Hepatocyte (in vitro differentiated cells): ENCODE data around the gene TPCN2.

ENCODE experiments used
- EZH2 ChIP-seq: fragments of 200-600 bp; sonication (generic); IDR thresholded peaks from 2 replicates; pipeline ENCODE4 v1.6.1; 2016; ENCODE audit warnings: antibody characterized with exemption, mild to moderate bottlenecking, borderline replicate concordance
- EZH2phosphoT487 ChIP-seq: fragments of 200-600 bp; sonication (generic); IDR thresholded peaks from one replicate; pipeline ENCODE4 v1.6.1; 2018; ENCODE audit warnings: antibody characterized with exemption, mild to moderate bottlenecking, low read depth, moderate library complexity; ENCODE audit not compliant: unreplicated experiment, severe bottlenecking
- TF ChIP-seq, protein P1 (sequence below): fragments of 200-600 bp; sonication (generic); IDR thresholded peaks from 2 replicates; pipeline ENCODE4 v1.5.1; 2016; ENCODE audit warnings: antibody characterized with exemption, mild to moderate bottlenecking; ENCODE audit not compliant: poor library complexity

DNA sequence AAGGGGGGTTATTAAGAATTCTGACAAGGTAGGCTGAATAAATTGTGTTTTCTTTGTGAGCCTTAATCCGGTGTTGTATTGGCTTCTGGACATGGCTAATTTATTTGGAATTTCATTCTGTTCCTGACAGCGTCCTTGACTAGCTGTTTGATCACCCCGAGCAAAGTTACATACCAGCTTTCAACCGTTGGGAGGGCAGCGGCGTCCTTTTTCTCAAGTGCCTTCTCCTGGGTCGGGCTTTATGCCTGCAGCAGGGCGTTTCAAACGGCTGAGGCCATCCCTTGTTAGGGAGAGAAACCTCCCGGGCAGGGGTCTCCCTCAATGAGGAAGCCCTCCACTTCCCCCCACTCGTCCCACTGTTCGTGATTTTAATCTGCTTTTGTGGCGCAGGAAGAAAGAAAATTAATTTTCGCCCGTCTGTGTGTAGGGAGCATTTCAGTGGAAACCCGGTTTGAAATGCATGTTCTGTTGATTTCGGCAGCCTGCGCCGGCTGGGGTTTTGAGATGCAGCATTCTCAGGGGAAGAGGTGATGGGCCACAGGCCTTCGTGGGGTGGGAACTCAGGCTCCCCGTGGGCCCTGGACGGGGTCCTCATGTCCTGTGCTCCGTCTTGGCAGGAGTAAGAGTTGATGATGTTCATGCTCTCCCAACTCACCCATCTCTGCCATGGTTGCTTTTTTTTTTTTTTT lies 104.1 kb downstream of the TPCN2 start:
- TF ChIP-seq EZH2 (no peak), EZH2phosphoT487 (no peak)
- TF ChIP-seq, protein P1, sequence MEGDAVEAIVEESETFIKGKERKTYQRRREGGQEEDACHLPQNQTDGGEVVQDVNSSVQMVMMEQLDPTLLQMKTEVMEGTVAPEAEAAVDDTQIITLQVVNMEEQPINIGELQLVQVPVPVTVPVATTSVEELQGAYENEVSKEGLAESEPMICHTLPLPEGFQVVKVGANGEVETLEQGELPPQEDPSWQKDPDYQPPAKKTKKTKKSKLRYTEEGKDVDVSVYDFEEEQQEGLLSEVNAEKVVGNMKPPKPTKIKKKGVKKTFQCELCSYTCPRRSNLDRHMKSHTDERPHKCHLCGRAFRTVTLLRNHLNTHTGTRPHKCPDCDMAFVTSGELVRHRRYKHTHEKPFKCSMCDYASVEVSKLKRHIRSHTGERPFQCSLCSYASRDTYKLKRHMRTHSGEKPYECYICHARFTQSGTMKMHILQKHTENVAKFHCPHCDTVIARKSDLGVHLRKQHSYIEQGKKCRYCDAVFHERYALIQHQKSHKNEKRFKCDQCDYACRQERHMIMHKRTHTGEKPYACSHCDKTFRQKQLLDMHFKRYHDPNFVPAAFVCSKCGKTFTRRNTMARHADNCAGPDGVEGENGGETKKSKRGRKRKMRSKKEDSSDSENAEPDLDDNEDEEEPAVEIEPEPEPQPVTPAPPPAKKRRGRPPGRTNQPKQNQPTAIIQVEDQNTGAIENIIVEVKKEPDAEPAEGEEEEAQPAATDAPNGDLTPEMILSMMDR = no peak
